Peyer's patch (tissue), 4 donors: ENCODE results near the gene SHMT2. TPM values are rescaled to one million over a fixed set of nuclear protein-coding genes. Genes with fewer than 3 reads are reported as not detected.

Experiments used
- DNase-seq, 3 donors: peaks; one replicate each; pipeline ENCODE4 v3.0.0-alpha.2; 2017 to 2019
- H3K27ac ChIP-seq, 4 donors: fragments of 200-600 bp; sonication (generic); one replicate each; pipeline ENCODE4 v1.5.1; 2016 to 2019
- H3K27me3 ChIP-seq, 2 donors: fragments of 200-600 bp; sonication (generic); one replicate each; pipeline ENCODE4 v1.5.1; 2019
- H3K36me3 ChIP-seq, 3 donors: fragments of 200-600 bp; sonication (generic); one replicate each; pipeline ENCODE4 v1.5.1; 2016 to 2019
- H3K4me1 ChIP-seq, 4 donors: fragments of 200-600 bp; sonication (generic); one replicate each; pipeline ENCODE4 v1.5.1; 2016 to 2019
- H3K4me3 ChIP-seq, 4 donors: fragments of 200-600 bp; sonication (generic); 1 replicate in 3 of 4; 2 replicates in 1 of 4; pipeline ENCODE4 v1.5.1; 2016 to 2019; ENCODE audit warnings: mild to moderate bottlenecking in 1 of 4
- H3K9me3 ChIP-seq, 4 donors: fragments of 200-600 bp; sonication (generic); one replicate each; pipeline ENCODE4 v1.5.1; 2016 to 2019; ENCODE audit warnings: mild to moderate bottlenecking in 1 of 4
- POLR2A ChIP-seq, 2 donors: fragments of 450-650 bp; IDR thresholded peaks; one replicate each; pipeline ENCODE4 v1.5.1; 2017; ENCODE audit warnings: antibody characterized with exemption in 2 of 2, mild to moderate bottlenecking in 2 of 2, moderate library complexity in 2 of 2
- total RNA-seq, 4 donors: library from RNA; depleted of rRNA; stranded (reverse); fragments of >200 nt; gene quantifications; one replicate each; pipeline ENCODE4 v1.1.0, GENCODE V29; 2016
- TF ChIP-seq, protein P1 (sequence below), 6 experiments: fragments of 450-650 bp in 4 of 6; fragments of 200-600 bp in 2 of 6; sonication (generic) in 1 of 6; IDR thresholded peaks; one replicate each; pipeline ENCODE4 v1.5.1; 2017 to 2019; ENCODE audit warnings: antibody characterized with exemption in 6 of 6, mild to moderate bottlenecking in 3 of 6, moderate library complexity in 1 of 6

SHMT2 gene
- total RNA-seq, 4 donors from 2014 or later: 34.4 to 72.6 (median 36.3) TPM

DNA sequence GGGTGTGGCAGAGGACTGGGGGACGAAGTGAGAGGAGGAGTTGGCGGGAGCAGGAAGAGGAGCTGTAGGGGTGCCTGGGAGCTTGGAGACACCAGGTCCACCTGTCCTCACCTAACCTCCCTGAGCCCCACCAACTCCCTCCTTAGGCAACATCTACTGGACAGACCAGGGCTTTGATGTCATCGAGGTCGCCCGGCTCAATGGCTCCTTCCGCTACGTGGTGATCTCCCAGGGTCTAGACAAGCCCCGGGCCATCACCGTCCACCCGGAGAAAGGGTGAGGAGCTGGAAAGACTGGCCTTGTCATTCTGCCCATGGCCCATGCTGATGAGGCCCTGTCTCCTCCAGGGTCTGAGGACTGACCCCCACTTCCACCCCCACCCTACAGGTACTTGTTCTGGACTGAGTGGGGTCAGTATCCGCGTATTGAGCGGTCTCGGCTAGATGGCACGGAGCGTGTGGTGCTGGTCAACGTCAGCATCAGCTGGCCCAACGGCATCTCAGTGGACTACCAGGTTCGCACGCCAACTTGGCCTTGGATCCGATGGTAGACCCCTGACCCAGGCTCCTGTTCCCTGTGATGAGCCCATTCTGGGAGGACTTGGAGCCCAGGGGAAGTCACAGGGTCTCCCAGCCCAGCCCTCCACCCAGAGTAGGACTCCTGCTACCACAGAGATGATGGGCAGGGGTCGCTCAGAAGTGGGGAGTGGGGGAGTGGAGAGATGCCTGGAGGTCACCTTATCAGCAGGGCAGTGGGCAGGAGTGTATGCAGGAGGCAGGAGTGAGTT is 45.4 kb upstream of the SHMT2 start:
- Histone ChIP-seq H3K4me1 (no peaks in the 10 kb centered on the region), H3K36me3 (peaks cover 0 to 86% (median 0%) of the 10 kb centered on the region in 3 donors), H3K27ac (no peak overlapping the region), H3K4me3 (no peak overlapping the region), H3K27me3 (no peaks in the 10 kb centered on the region), H3K9me3 (no peaks in the 10 kb centered on the region)
- no peak for DNase-seq
- TF ChIP-seq, protein P1, sequence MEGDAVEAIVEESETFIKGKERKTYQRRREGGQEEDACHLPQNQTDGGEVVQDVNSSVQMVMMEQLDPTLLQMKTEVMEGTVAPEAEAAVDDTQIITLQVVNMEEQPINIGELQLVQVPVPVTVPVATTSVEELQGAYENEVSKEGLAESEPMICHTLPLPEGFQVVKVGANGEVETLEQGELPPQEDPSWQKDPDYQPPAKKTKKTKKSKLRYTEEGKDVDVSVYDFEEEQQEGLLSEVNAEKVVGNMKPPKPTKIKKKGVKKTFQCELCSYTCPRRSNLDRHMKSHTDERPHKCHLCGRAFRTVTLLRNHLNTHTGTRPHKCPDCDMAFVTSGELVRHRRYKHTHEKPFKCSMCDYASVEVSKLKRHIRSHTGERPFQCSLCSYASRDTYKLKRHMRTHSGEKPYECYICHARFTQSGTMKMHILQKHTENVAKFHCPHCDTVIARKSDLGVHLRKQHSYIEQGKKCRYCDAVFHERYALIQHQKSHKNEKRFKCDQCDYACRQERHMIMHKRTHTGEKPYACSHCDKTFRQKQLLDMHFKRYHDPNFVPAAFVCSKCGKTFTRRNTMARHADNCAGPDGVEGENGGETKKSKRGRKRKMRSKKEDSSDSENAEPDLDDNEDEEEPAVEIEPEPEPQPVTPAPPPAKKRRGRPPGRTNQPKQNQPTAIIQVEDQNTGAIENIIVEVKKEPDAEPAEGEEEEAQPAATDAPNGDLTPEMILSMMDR (IDR thresholded peaks at IDR 0.05): no peak
- no peak for TF ChIP-seq POLR2A (IDR thresholded peaks at IDR 0.05)

DNA sequence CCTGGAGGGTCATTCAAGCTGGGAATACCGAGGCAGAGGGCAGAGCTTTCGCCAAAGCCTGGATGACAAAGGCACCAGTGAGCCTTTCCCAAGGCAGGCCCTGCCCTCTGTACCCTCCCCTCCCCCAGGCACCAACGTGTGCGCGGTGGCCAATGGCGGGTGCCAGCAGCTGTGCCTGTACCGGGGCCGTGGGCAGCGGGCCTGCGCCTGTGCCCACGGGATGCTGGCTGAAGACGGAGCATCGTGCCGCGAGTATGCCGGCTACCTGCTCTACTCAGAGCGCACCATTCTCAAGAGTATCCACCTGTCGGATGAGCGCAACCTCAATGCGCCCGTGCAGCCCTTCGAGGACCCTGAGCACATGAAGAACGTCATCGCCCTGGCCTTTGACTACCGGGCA is 44.1 kb upstream of the SHMT2 start:
- H3K27ac ChIP-seq: no peak overlapping the region
- no peaks in the 10 kb centered on the region for H3K9me3 ChIP-seq
- no peaks in the 10 kb centered on the region for H3K4me1 ChIP-seq
- DNase-seq: no peak
- TF ChIP-seq POLR2A (IDR thresholded peaks at IDR 0.05): no peak
- TF ChIP-seq, protein P1 (IDR thresholded peaks at IDR 0.05): no peak
- H3K4me3 ChIP-seq: no peak overlapping the region
- H3K27me3 ChIP-seq: no peaks in the 10 kb centered on the region
- H3K36me3 ChIP-seq: peaks cover 0 to 86% (median 0%) of the 10 kb centered on the region in 3 donors

DNA sequence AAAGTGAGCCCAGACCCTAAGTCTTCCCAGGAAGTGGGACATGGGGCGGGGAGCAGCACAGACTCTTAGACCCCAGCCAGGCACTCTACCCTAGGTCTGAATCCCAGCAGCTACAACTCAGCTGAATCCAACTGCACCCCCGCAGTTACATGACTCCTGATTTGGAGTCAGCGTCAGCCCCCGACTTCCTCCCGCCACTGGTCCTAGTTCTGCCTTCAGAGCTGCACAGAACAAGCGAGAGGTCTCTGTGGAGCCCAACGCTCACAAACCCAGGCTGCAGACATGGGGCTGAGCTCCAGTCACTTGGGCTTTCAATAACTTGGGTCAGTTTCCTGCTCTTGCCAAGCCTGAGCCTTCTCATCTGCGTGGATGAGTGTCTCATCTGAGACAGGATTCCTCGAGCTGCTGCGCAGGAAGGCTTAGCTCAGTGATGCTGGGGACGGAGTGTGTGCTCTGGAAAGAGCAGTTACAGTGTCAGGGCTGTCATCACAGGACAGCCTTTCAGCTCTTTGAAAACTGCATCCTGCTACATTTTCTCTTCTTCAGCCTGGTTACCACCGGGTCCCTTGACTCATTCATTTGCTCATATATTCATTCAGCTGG is 43.5 kb upstream of the SHMT2 start:
- Histone ChIP-seq H3K9me3 (no peaks in the 10 kb centered on the region), H3K36me3 (peaks cover 0 to 86% (median 0%) of the 10 kb centered on the region in 3 donors), H3K4me3 (no peak overlapping the region), H3K27ac (no peak overlapping the region), H3K27me3 (no peaks in the 10 kb centered on the region), H3K4me1 (no peaks in the 10 kb centered on the region)
- no peak for TF ChIP-seq POLR2A (IDR thresholded peaks at IDR 0.05)
- TF ChIP-seq, protein P1 (IDR thresholded peaks at IDR 0.05): no peak
- no peak for DNase-seq

DNA sequence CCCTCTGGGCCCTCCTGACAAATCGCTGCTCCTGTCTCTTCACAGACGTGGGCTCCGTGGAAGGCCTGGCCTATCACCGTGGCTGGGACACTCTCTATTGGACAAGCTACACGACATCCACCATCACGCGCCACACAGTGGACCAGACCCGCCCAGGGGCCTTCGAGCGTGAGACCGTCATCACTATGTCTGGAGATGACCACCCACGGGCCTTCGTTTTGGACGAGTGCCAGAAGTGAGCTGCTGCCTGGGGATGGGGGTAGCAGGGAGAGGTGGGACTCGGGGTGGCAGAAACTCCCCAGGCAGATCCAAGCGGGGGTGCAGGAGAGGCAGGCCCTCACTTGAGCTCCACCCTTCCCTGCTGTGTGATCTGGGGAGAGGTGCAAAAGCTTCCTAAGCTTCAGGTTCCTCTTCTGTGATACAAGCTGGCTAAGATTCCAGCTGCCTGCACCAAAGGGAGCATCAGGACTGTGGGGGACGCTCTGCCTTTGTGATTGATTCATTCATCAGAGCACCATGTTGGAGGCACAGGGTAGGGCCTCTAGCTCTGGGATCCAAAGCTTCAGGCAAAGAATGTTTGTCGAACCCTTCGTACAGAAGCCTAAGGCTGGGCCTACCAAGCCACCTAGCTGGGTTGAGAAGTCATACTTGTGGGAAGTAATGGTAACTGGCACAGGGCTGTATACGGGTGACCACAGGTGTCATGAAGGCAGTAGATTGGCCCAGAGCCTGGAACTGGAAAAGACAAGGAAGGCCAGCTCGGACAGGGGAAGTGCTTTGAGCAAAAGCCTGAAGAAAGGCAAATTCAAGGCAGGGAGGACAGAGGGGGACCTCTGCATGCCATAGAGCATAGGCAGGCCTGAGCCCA is 42.1 kb upstream of the SHMT2 start:
- H3K27ac ChIP-seq: no peak overlapping the region
- TF ChIP-seq, protein P1 (IDR thresholded peaks at IDR 0.05): no peak
- TF ChIP-seq POLR2A (IDR thresholded peaks at IDR 0.05): no peak
- DNase-seq: no peak
- H3K4me3 ChIP-seq: no peak overlapping the region
- H3K36me3 ChIP-seq: peaks cover 0 to 89% (median 0%) of the 10 kb centered on the region in 3 donors
- H3K27me3 ChIP-seq: no peaks in the 10 kb centered on the region
- H3K4me1 ChIP-seq: no peaks in the 10 kb centered on the region
- no peaks in the 10 kb centered on the region for H3K9me3 ChIP-seq

DNA sequence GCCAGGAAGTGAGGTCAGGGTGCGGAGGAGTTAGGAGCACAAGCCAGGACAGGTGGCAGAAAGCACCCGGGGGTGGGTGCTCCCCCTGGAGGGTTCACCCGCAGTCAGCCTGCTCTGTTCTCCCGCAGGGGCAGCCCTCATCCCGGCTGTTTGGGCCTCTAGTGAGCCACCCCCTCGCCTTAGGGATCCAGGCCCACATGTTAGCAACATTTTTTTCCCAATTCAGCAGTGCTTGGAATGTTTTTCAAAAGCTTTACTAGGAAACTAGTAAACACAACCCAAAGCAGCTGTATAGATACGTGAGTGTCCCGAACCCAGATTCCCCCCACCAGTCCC is 41.5 kb upstream of the SHMT2 start:
- no peaks in the 10 kb centered on the region for H3K27me3 ChIP-seq
- no peak overlapping the region for H3K4me3 ChIP-seq
- H3K27ac ChIP-seq: no peak overlapping the region
- no peak for TF ChIP-seq POLR2A (IDR thresholded peaks at IDR 0.05)
- TF ChIP-seq, protein P1 (IDR thresholded peaks at IDR 0.05): no peak
- DNase-seq: no peak
- H3K36me3 ChIP-seq: peaks cover 0 to 95% (median 0%) of the 10 kb centered on the region in 3 donors
- no peaks in the 10 kb centered on the region for H3K9me3 ChIP-seq
- H3K4me1 ChIP-seq: no peaks in the 10 kb centered on the region
